Endothelial cell of umbilical vein (primary cell): ENCODE measurements around the gene SH3TC2. TPM values are rescaled to one million over a fixed set of nuclear protein-coding genes. Genes with fewer than 3 reads are reported as not detected.

Source experiments
- BruUV-seq: library from RNA; stranded (reverse); fragments of 400-500 nt; replicated peaks from 2 replicates; lab custom pipeline; 2021; lab: Mats Ljungman, UMichigan
- CTCF ChIA-PET: fragments of 300-600, 350-600 bp; sonication (Branson Sonifier 250); formaldehyde crosslinking; loops from one replicate; lab custom pipeline; 2021; ENCODE audit warnings: antibody characterized with exemption, inconsistent platforms; lab: Charles Lee
- POLR2A ChIA-PET: fragments of 300-600, 350-600 bp; sonication (Branson Sonifier 250); formaldehyde crosslinking; loops from one replicate; lab custom pipeline; 2021; ENCODE audit warnings: antibody characterized with exemption, inconsistent platforms; lab: Charles Lee
- DNase-seq: peaks from one replicate; pipeline ENCODE4 v3.0.0-alpha.2; 2011; ENCODE audit warnings: low read depth, low spot score
- FAIRE-seq: peaks from 2 replicates; lab custom pipeline; 2011; peaks lifted over from hg19 to GRCh38; lab: Jason Lieb, UNC
- H2AFZ ChIP-seq: 2 replicates; pipeline ENCODE4 v1.6.0; 2012; ENCODE audit warnings: low read depth, low read length, control low read depth, inconsistent platforms
- H3K27ac ChIP-seq: 2 replicates; pipeline ENCODE4 v1.5.1; 2011; ENCODE audit warnings: low read depth, mild to moderate bottlenecking, control low read depth, low read length, moderate library complexity; ENCODE audit not compliant: insufficient read depth
- H3K27me3 ChIP-seq, 2 experiments: 2 replicates each; pipeline versions ENCODE4 v1.6.0 to v1.6.1; 2011; ENCODE audit warnings: low read length in 2 of 2, mixed read lengths in 1 of 2; ENCODE audit not compliant: control insufficient read depth in 2 of 2, insufficient read depth in 2 of 2
- H3K36me3 ChIP-seq, 2 experiments: 2 replicates in 1 of 2; 3 replicates in 1 of 2; pipeline ENCODE4 v1.5.1; 2011; ENCODE audit warnings: low read length in 2 of 2, mild to moderate bottlenecking in 1 of 2, moderate library complexity in 1 of 2; ENCODE audit not compliant: control insufficient read depth in 2 of 2, insufficient read depth in 2 of 2; ENCODE audit errors: extremely low read depth in 1 of 2
- H3K4me1 ChIP-seq: 3 replicates; pipeline ENCODE4 v1.5.1; 2011; ENCODE audit warnings: mild to moderate bottlenecking, low read length; ENCODE audit not compliant: control insufficient read depth, insufficient read depth; ENCODE audit errors: extremely low read depth
- H3K4me2 ChIP-seq: 2 replicates; pipeline ENCODE4 v1.6.1; 2011; ENCODE audit warnings: low read length, control low read depth, mixed read lengths; ENCODE audit not compliant: insufficient read depth
- H3K4me3 ChIP-seq, 3 experiments: fragments of 200-600 bp in 1 of 3; sonication (generic), shearing (Covaris generic) in 1 of 3; replicated peaks in 1 of 3; 2 replicates each; pipeline ENCODE4 v1.5.1; 2011 to 2016; ENCODE audit warnings: control low read depth in 3 of 3, low read length in 3 of 3, mild to moderate bottlenecking in 2 of 3, inconsistent platforms in 1 of 3, low read depth in 1 of 3, moderate library complexity in 1 of 3; ENCODE audit not compliant: insufficient read depth in 1 of 3
- H3K79me2 ChIP-seq: 2 replicates; pipeline ENCODE4 v1.6.0; 2012; ENCODE audit warnings: low read length, inconsistent platforms; ENCODE audit not compliant: control insufficient read depth, insufficient read depth
- H3K9ac ChIP-seq: replicated peaks from 2 replicates; pipeline ENCODE3; 2011; ENCODE audit warnings: low read length, control low read depth; ENCODE audit not compliant: insufficient read depth; ENCODE audit errors: extremely low read depth
- H3K9me1 ChIP-seq: replicated peaks from 3 replicates; pipeline ENCODE4 v1.6.0; 2011; ENCODE audit warnings: mild to moderate bottlenecking, low read length; ENCODE audit not compliant: control insufficient read depth, insufficient read depth; ENCODE audit errors: extremely low read depth
- H3K9me3 ChIP-seq: replicated peaks from 2 replicates; pipeline ENCODE4 v1.5.1; 2012; ENCODE audit warnings: low read length, inconsistent platforms; ENCODE audit not compliant: control insufficient read depth, insufficient read depth
- H4K20me1 ChIP-seq: replicated peaks from 2 replicates; pipeline ENCODE3; 2011; ENCODE audit warnings: mild to moderate bottlenecking, low read length; ENCODE audit not compliant: control insufficient read depth, insufficient read depth; ENCODE audit errors: extremely low read depth
- EZH2 ChIP-seq: IDR thresholded peaks from 2 replicates; pipeline ENCODE4 v1.6.1; 2012; ENCODE audit warnings: borderline replicate concordance, low read depth, mild to moderate bottlenecking, moderate library complexity, low read length, inconsistent platforms; ENCODE audit not compliant: severe bottlenecking
- FOS ChIP-seq: IDR thresholded peaks from 2 replicates; pipeline ENCODE4 v1.6.1; 2011; ENCODE audit warnings: mild to moderate bottlenecking, low read length, moderate library complexity, borderline replicate concordance; ENCODE audit not compliant: insufficient read depth
- GATA2 ChIP-seq: IDR thresholded peaks from 2 replicates; pipeline ENCODE4 v1.7.0; 2011; ENCODE audit warnings: low read depth, mild to moderate bottlenecking, moderate library complexity, mixed read lengths, low read length; ENCODE audit not compliant: insufficient read length, insufficient read depth
- JUN ChIP-seq: IDR thresholded peaks from 2 replicates; pipeline ENCODE4 v1.6.1; 2011; ENCODE audit warnings: borderline replicate concordance, low read depth; ENCODE audit not compliant: insufficient read length, insufficient read depth
- MYC ChIP-seq: IDR thresholded peaks from one replicate; pipeline ENCODE4 v1.6.1; 2011; ENCODE audit warnings: mild to moderate bottlenecking, low read depth, low read length
- POLR2A ChIP-seq: IDR thresholded peaks from 2 replicates; pipeline ENCODE4 v1.6.1; 2012; ENCODE audit warnings: low read depth, mild to moderate bottlenecking, control low read depth, low read length
- POLR2AphosphoS5 ChIP-seq: IDR thresholded peaks from 2 replicates; pipeline ENCODE4 v1.6.1; 2012; ENCODE audit warnings: low read depth, mild to moderate bottlenecking, control low read depth, low read length, moderate library complexity; ENCODE audit not compliant: insufficient read depth
- dilution Hi-C: fragments of 300-500 bp; cut with MboI; formaldehyde crosslinking; loops from one replicate; pipeline ENCODE4 v1.15.0; 2019; ENCODE audit warnings: low sequenced_read_pairs; ENCODE audit not compliant: extremely low pct_ligation_motif_present
- intact Hi-C: fragments of 100-400 bp; cut with micrococcal nuclease; formaldehyde crosslinking; loops from one replicate; pipeline ENCODE4 v1.10.0; 2022
- polyA plus RNA-seq, 4 experiments: library from polyadenylated mRNA; depleted of rRNA in 3 of 4; stranded (reverse) in 3 of 4; unstranded in 1 of 4; fragments of >200 nt; gene quantifications; 2 replicates each; pipeline versions ENCODE4 v1.2.1 to v1.2.3, GENCODE V29; 2011 to 2012; ENCODE audit warnings: missing spikeins in 1 of 4
- total RNA-seq: library from RNA; stranded (reverse); gene quantifications from 2 replicates; pipeline ENCODE4 v1.2.3, GENCODE V29; 2021
- TF ChIP-seq, protein P1 (sequence below): IDR thresholded peaks from 2 replicates; pipeline ENCODE4 v1.6.1; 2011; ENCODE audit not compliant: insufficient read depth, insufficient read length
- TF ChIP-seq, protein P2 (sequence below), 2 donors: IDR thresholded peaks; 1 replicate in 1 of 2; 2 replicates in 1 of 2; pipeline ENCODE4 v1.5.1; 2011; ENCODE audit warnings: low read length in 2 of 2, mild to moderate bottlenecking in 2 of 2, moderate library complexity in 2 of 2, control low read depth in 1 of 2, inconsistent platforms in 1 of 2, low read depth in 1 of 2; ENCODE audit not compliant: insufficient read depth in 1 of 2; ENCODE audit errors: extremely low read depth in 1 of 2

The SH3TC2 gene
- total and polyA plus RNA-seq, 2 donors (not counting 3 experiments of a cell fraction or from before 2014, with no cell fraction given), result 0.91 to 4.3 TPM

DNA sequence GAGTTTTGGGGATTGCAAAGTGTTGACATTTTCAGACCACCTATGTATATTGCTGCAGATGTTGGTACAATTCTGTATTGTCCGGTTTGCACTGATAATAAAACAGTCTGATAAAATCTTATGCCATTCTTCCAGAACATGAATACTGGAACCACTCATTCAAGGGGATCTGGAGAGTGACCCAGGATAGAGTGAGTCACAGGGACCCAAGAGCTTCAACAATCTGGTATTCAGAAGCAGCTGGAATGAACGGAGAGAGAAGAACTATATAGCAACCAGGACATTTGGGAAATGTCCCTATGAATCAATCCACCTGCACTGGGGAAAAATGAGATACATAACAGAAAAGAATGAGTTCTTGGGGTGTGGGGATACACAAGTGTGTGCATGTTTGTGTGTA is 73.3 kb downstream of the SH3TC2 start:
- Histone ChIP-seq H2AFZ (no peak overlapping the region), H3K27me3 (no peaks in the 10 kb centered on the region), H3K27ac (no peak overlapping the region), H3K79me2 (no peaks in the 10 kb centered on the region), H3K4me2 (no peak overlapping the region), H4K20me1 (no peaks in the 10 kb centered on the region), H3K4me3 (no peak overlapping the region), H3K9me1 (no peaks in the 10 kb centered on the region), H3K4me1 (peaks cover 4% of the 10 kb centered on the region), H3K9ac (no peak overlapping the region), H3K9me3 (no peaks in the 10 kb centered on the region), H3K36me3 (no peaks in the 10 kb centered on the region)
- DNase-seq (no peak), FAIRE-seq (no peak)
- no TSS peak for BruUV-seq
- dilution Hi-C loops (no loop called here), intact Hi-C loops (no loop called here)
- TF ChIP-seq, protein P1, sequence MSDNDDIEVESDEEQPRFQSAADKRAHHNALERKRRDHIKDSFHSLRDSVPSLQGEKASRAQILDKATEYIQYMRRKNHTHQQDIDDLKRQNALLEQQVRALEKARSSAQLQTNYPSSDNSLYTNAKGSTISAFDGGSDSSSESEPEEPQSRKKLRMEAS, result no peak
- TF ChIP-seq JUN (no peak), EZH2 (no peak), MYC (no peak), POLR2A (no peak), GATA2 (no peak), FOS (no peak), POLR2AphosphoS5 (no peak)
- TF ChIP-seq, protein P2, sequence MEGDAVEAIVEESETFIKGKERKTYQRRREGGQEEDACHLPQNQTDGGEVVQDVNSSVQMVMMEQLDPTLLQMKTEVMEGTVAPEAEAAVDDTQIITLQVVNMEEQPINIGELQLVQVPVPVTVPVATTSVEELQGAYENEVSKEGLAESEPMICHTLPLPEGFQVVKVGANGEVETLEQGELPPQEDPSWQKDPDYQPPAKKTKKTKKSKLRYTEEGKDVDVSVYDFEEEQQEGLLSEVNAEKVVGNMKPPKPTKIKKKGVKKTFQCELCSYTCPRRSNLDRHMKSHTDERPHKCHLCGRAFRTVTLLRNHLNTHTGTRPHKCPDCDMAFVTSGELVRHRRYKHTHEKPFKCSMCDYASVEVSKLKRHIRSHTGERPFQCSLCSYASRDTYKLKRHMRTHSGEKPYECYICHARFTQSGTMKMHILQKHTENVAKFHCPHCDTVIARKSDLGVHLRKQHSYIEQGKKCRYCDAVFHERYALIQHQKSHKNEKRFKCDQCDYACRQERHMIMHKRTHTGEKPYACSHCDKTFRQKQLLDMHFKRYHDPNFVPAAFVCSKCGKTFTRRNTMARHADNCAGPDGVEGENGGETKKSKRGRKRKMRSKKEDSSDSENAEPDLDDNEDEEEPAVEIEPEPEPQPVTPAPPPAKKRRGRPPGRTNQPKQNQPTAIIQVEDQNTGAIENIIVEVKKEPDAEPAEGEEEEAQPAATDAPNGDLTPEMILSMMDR (IDR thresholded peaks at IDR 0.05; ENCODE audit: extremely low read depth in 1 of 2, insufficient read depth in 1 of 2, low read depth in 1 of 2, low read length in 2 of 2), result no peak
- CTCF ChIA-PET, result interaction anchor here (1.2 to 5.5 kb wide), 6 partner anchors 31 to 259 kb away, joined by 4 to 32 read pairs (median 12); no protein-coding TSS in a partner anchor
- POLR2A ChIA-PET, result no interaction called here
